ENCODE results near the gene PHGDH. TPM values are rescaled to one million over a fixed set of nuclear protein-coding genes. Genes with fewer than 3 reads are reported as not detected.

The PHGDH gene
- total RNA-seq, 1 donor = 184 TPM

GRCh38 chr1:119718409-119718808 is 6.7 kb downstream of the PHGDH start:
- H3K79me2 ChIP-seq (ENCODE audit: insufficient read depth, low read length) = peaks cover 47% of the 10 kb centered on the region

GRCh38 chr1:119718972-119719371 is 7.2 kb downstream of the PHGDH start:
- H3K4me1 ChIP-seq (ENCODE audit: insufficient read depth, low read length) = peaks cover 16% of the 10 kb centered on the region
- H3K36me3 ChIP-seq (ENCODE audit: insufficient read depth, low read length) = peaks cover 7% of the 10 kb centered on the region
- no peak for DNase-seq (ENCODE audit: insufficient read length, low spot score, missing footprints)
- H4K20me1 ChIP-seq (ENCODE audit: insufficient read depth, low read length) = peaks cover 15% of the 10 kb centered on the region
- no peak overlapping the region for H3K4me3 ChIP-seq (ENCODE audit: insufficient read depth, low read length)
- H3K9me3 ChIP-seq (ENCODE audit: low read depth, low read length) = no peaks in the 10 kb centered on the region
- H3K27ac ChIP-seq (ENCODE audit: low read depth, low read length) = no peak overlapping the region
- H3K79me2 ChIP-seq (ENCODE audit: insufficient read depth, low read length) = peaks cover 45% of the 10 kb centered on the region
- H3K27me3 ChIP-seq (ENCODE audit: insufficient read depth, low read length) = no peaks in the 10 kb centered on the region
- H3K4me2 ChIP-seq (ENCODE audit: insufficient read depth, low read length) = no peak overlapping the region
- no peak for TF ChIP-seq CTCF (IDR thresholded peaks at IDR 0.05; ENCODE audit: extremely low read depth, low read depth, low read length)
- H2AFZ ChIP-seq (ENCODE audit: low read length) = no peak overlapping the region

More at GRCh38 chr1:119718409-119718808, 6.7 kb downstream of the PHGDH start:
- no peak for TF ChIP-seq CTCF (IDR thresholded peaks at IDR 0.05; ENCODE audit: extremely low read depth, low read depth, low read length)
- H2AFZ ChIP-seq (ENCODE audit: low read length) = no peak overlapping the region
- H3K36me3 ChIP-seq (ENCODE audit: insufficient read depth, low read length) = peaks cover 3% of the 10 kb centered on the region
- H3K4me1 ChIP-seq (ENCODE audit: insufficient read depth, low read length) = peaks cover 22% of the 10 kb centered on the region
- H3K27ac ChIP-seq (ENCODE audit: low read depth, low read length) = no peak overlapping the region
- DNase-seq (ENCODE audit: insufficient read length, low spot score, missing footprints) = no peak
- peaks cover 15% of the 10 kb centered on the region for H4K20me1 ChIP-seq (ENCODE audit: insufficient read depth, low read length)
- no peaks in the 10 kb centered on the region for H3K9me3 ChIP-seq (ENCODE audit: low read depth, low read length)
- H3K27me3 ChIP-seq (ENCODE audit: insufficient read depth, low read length) = no peaks in the 10 kb centered on the region
- no peak overlapping the region for H3K4me3 ChIP-seq (ENCODE audit: insufficient read depth, low read length)
- no peak overlapping the region for H3K4me2 ChIP-seq (ENCODE audit: insufficient read depth, low read length)

- TF ChIP-seq CTCF (IDR thresholded peaks at IDR 0.05; ENCODE audit: extremely low read depth, low read depth, low read length) = no peak
- H3K27ac ChIP-seq (ENCODE audit: low read depth, low read length) = peak overlapping the region; percentile 20
- peaks cover 15% of the 10 kb centered on the region for H4K20me1 ChIP-seq (ENCODE audit: insufficient read depth, low read length)
- DNase-seq (ENCODE audit: insufficient read length, low spot score, missing footprints) = peak; percentile 85
- peak overlapping the region; percentile 2 for H3K4me2 ChIP-seq (ENCODE audit: insufficient read depth, low read length)
- H3K4me1 ChIP-seq (ENCODE audit: insufficient read depth, low read length) = peaks cover 10% of the 10 kb centered on the region
- peaks cover 11% of the 10 kb centered on the region for H3K36me3 ChIP-seq (ENCODE audit: insufficient read depth, low read length)
- no peaks in the 10 kb centered on the region for H3K9me3 ChIP-seq (ENCODE audit: low read depth, low read length)
- H3K79me2 ChIP-seq (ENCODE audit: insufficient read depth, low read length) = peaks cover 29% of the 10 kb centered on the region
- H3K27me3 ChIP-seq (ENCODE audit: insufficient read depth, low read length) = no peaks in the 10 kb centered on the region
- H2AFZ ChIP-seq (ENCODE audit: low read length) = no peak overlapping the region
- H3K4me3 ChIP-seq (ENCODE audit: insufficient read depth, low read length) = no peak overlapping the region
These were observed 9.2 kb downstream of the PHGDH start for GRCh38 chr1:119720866-119721440.

- TF ChIP-seq CTCF (IDR thresholded peaks at IDR 0.05; ENCODE audit: extremely low read depth, low read depth, low read length) = no peak
- Histone ChIP-seq H4K20me1 (ENCODE audit: insufficient read depth, low read length) (peaks cover 15% of the 10 kb centered on the region), H2AFZ (ENCODE audit: low read length) (no peak overlapping the region)
These were observed 10.2 kb downstream of the PHGDH start for GRCh38 chr1:119721896-119722295.

More at GRCh38 chr1:119721896-119722295, 10.2 kb downstream of the PHGDH start:
- peaks cover 13% of the 10 kb centered on the region for H3K36me3 ChIP-seq (ENCODE audit: insufficient read depth, low read length)
- no peak for DNase-seq (ENCODE audit: insufficient read length, low spot score, missing footprints)
- no peak overlapping the region for H3K4me3 ChIP-seq (ENCODE audit: insufficient read depth, low read length)
- H3K79me2 ChIP-seq (ENCODE audit: insufficient read depth, low read length) = peaks cover 21% of the 10 kb centered on the region
- peaks cover 10% of the 10 kb centered on the region for H3K4me1 ChIP-seq (ENCODE audit: insufficient read depth, low read length)
- no peaks in the 10 kb centered on the region for H3K27me3 ChIP-seq (ENCODE audit: insufficient read depth, low read length)
- no peak overlapping the region for H3K4me2 ChIP-seq (ENCODE audit: insufficient read depth, low read length)
- no peaks in the 10 kb centered on the region for H3K9me3 ChIP-seq (ENCODE audit: low read depth, low read length)
- H3K27ac ChIP-seq (ENCODE audit: low read depth, low read length) = no peak overlapping the region

All from osteoblast (primary cell).